Stimulated activated CD8-positive, alpha-beta memory T cell treated with anti-CD3 and anti-CD28 coated beads, Interleukin-12 subunit alpha, Interleukin-12 subunit beta, amount 100 ng/mL, for 1 hour (primary cell): Measurements from ENCODE around the gene C15orf62.

Experiments
- DNase-seq: peaks from one replicate; pipeline ENCODE4 v3.0.0-alpha.2; 2020; ENCODE audit warnings: low read depth

The C15orf62 gene, protein sequence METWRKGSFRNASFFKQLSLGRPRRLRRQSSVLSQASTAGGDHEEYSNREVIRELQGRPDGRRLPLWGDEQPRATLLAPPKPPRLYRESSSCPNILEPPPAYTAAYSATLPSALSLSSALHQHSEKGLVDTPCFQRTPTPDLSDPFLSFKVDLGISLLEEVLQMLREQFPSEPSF

DNA sequence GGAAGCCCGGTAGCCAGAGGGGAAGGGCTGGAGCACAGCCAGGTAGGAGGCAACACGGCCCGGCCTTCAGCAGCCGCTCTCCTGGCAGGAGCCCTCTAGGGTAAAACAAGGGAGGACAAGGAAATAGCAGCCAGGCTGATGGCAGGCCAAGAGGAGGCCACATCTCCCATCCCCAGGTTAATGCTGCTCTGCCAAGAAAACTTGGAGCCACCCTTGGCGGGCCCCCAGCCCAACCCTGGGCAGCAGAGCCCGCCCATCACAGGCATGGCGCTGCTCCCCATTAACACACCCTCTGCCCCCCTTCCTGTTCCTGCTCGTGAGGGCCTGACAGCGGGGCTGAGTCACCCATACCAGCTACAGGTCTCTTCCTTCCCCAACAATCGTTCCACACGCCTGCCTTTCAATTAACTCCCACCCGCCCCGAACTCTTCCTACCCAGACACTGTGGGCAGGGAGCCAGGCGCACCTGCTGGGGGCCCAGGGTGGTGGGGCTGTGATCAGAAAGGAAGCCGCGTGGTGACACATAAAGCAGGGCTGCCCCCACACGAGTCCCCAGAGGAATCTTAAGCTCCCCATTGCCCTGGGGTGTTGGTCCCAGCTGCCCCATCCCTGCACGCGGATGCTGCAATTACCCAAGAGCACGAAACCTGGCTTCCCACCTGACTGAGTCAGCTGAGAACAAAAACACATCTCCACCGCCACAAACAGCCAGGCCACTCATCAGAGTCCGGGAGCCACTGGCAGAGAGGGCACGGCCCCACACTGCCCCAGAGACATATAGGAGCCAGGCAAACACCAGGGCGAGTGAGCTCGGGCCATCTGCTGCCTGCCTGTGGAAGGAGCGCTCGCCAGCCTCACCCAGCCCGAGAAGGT lies at the start of gene C15orf62:
C15orf62 (plus strand) TSS at position 707 of the 873 bp plus-strand sequence. CDS start 516 bp downstream, outside the sequence.
- peak; percentile 44 for DNase-seq

DNA sequence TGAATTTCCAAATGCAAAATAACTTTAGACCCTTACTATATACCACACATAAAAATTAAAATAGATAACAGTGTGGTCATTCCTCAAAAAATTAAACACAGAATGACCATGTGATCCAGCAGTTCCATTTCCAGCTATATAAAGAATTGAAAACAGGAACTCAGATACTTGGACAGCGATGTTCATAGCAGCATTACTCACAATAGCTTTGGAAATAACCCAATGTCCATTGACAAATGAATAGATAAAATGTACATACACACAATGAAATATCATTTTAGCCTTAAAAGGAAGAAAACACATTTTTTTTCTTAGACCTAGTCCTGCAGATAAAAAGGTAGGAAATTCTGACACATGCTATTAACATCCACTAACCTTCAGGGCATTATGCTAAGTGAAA lies 48.1 kb upstream of the C15orf62 start:
- DNase-seq = no peak

DNA sequence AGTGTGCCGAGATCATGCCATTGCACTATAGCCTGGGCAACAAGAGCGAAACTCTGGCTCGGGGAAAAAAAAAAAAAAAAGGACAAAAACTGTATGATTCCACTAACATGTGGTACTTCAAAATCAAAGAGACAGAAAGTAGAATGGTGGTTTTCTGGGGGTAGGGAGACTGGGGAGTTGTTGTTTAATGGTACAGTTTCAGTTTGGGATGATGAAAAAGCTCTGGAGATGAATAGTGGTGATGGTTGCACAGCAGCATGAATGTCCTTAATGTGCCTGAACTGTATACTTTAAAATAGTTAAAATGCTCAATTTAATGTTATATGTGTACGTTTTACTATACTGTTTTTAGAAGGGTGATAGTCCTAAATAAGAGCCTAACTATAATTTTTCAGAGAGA lies 47.4 kb upstream of the C15orf62 start:
- DNase-seq = no peak

DNA sequence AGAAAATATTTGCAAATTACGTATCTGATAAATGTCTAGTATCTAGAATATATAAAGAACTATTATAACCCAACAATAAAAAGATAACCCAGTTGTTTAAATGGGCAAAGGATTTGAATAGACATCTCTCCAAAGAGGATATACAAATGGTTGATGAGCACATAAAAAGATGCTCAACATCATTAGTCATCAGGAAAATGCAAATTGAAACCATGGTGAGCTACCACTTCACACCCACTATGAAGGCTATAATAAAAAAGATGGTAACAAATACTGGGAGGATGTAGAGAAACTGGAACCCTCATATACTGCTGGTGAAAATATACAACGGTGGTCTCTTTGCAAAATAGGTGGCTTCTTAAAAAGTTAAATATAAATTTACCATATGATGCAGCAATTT lies 46.8 kb upstream of the C15orf62 start:
- DNase-seq = no peak

DNA sequence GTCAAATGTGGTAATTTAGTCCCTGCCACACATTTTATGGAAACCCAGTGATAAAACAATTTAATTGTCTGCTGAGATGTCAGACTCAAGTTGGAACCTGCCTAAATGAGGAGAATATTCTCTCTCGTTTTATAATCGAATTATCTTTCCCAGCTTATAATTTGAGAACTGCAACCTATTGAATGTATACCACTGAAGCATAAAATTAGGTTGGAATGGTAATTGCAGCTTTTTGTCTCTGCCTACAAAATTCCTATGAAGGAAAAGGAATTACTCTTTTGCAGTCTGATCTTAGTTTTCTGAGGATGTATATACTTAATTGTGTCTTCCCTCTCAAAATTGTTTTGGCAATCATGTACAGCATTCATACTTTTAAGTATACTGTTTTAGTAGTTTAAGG lies 45.9 kb upstream of the C15orf62 start:
- DNase-seq = no peak

DNA sequence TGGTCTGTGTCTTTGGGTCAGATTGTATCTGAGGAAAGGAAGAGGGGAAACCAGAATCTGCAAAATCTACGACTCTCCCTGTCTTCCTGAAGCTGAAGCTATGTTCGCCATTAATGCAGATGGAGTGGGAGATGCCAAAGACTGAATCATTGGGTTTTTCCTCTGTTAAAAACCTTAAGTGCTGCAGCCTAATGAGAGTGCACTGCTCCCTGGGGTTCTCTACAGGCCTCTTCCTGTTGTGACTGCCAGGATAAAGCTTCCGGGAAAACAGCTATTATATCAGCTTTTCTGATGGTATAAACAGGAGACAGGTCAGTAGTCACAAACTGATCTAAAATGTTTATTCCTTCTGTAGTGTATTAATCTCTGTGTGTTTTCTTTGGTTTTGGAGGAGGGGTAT lies 38.7 kb upstream of the C15orf62 start:
- no peak for DNase-seq

DNA sequence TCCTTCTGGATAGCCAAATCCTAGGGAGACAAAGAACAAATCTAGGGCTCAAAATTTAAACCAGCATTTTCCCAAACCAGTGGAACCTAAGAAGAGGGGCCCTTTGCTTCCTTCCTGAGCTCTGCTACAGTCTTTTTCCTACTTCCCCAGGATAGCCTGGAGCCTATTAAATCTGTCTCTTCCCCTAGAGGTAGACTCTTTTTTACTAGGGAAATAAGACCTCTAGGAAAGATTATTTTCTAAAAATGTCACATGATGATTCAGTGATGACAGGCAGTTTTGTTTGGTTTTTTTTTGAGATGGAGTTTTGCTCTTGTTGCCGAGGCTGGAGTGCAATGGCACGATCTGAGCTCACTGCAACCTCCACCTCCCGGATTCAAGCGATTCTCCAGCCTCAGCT lies 33.2 kb upstream of the C15orf62 start:
- no peak for DNase-seq

DNA sequence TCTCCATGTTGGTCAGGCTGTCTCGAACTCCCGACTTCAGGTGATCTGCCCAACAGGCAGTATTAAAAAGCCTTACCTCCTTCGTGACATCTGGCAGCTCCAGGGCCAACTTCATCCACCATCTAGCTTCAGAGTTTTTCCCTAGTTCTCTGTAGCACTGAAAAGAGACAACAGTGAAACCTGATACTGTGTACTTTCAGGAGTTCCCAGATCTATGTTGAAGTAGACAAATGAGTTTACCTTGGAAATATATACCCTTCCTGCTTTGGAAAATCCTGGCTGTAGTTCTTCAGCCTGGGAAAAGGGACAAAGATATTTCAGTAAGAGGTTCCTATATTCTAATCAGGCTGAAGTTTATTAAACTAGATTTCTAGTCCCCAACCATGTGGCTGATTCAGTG lies 32.7 kb upstream of the C15orf62 start:
- DNase-seq = no peak

DNA sequence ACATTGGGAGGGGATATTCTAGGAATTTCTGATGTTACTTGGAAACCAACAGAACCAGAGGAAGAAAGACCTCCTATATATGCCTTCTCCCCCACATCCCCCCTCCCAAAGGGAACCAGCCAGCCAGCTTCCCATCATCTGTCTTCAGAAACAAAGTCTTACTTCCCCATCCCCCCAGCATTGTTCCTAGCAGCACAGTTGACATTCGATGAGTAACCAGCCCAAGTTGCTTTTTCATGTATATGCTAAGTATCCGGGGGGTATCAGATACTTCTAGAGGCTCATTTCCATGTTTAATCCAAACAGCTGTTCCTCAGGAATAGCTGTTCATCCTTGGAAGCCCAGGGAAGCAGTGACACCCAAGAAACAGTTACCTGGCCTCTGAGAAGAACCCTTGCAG lies 30.7 kb upstream of the C15orf62 start:
- no peak for DNase-seq

DNA sequence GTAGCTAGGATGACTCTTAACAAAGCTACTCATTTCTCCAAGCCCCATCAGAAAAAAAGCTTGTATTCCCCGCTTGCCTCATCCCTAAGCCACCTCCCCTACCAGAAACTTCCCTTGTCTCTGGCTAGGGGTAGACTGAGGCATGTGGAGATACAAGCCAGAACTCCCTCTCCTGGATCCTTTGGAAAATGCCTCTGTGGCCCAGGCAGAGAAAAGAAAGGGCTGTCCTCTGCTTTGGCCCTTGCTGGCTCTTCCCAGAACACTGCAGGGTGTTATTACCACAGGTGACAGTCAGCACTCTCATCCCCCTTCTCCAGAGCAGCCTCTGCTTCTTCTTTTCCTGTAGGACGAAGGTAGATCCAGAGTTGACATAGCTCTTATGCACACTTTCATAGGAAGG lies 29.9 kb upstream of the C15orf62 start:
- DNase-seq = no peak

DNA sequence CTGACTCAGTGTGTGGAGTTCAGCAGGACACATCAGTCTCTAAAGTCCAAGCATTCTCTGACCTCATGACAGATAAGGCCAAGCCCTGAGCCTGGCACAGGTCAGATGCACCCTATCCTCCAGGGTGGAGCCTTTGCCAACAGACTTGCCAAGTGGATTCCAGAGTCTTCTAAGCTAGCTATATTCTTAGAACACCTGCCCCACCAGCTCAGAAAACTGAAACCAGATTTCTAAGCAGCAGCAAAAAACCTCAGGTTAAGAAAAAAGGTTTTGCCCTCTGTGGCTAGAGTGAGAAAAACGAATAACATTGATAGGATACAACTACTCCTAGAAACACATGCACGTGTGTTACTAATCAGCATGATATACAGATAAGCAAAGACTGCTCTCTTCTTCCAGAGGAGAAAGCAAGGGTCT lies 26.3 kb upstream of the C15orf62 start:
- no peak for DNase-seq

DNA sequence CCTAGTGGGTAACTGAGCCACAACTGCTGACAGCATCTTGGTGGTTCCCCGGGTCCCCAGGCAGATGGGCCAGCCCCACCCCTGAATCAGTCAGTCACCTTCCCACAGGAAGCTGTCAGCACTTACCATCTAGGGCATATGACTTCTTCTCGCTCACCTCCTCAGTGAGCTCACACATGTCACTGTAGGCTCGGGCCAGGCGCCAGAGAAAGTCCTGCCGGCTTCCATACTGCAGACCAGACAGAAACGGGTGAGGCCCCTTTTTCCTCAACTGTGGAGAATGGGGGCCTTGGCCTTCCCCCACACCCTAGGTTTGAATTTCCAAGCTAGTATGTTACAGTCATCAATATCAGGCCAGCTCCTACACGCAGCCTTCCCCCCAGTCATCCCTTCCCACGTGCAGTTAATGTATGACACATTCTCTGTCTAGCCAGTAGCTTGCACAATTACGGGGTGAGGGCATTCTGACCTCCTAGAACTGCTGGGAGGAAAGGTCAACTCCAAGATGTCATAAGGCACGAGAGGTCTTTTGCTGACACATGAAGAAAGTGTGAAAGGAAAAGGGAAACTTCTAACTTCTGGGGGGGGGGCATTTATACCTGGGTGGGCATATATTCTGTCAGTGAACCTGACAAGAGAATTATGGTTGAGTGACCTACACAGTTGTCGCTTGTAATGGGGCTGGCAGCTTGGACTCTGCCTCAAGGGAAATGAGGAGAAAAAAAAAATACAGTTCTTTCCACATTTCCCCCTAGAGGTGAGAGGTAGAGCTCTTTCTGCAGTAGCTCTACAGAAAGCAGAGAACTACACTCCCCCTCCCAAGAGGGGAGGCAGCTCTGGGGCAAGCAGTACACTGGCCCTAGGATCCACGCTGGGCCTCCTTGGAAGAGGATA lies 25.6 kb upstream of the C15orf62 start:
- peak; percentile 53 for DNase-seq

DNA sequence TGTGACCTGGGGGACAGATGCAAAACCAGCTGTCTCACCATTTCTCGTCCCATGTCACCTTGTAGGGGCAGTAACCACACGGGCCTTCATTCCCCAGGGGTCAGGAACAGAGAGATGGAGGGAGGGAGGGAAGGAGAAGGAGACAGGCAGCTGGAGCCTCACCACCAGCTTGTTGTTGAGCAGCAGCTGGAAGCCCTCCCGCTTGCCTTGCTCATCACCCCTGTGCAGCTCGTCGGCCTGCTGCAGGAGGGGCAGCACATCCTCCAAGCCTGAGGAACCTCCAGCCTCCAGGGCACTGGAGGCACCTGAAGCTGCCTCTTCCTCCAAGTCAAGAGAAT lies 25.0 kb upstream of the C15orf62 start:
- DNase-seq = no peak

DNA sequence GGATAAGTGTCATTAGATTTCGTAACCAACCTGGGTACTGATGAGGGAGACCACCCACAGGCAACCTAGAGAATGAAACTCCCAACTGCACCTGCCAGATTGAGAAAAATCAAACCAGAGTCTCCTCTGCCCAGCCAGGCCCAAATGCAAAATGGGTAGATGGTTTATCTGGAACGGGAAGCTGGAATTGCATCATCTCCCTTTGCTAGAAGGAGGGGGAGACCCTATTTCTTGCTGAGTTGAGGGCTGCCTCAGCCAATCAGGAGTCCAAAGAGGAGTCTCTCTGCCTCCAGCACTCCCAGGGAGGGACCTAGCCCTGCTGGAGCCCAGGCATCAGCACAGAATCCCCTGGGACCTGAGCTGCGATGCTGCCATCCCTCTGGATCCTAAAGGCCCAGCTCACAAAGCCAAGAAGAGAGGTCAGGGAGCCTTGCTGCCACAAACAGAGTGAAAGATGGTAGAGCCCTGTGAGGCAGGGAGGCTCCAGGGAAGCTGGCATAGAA lies 22.8 kb upstream of the C15orf62 start:
- no peak for DNase-seq

DNA sequence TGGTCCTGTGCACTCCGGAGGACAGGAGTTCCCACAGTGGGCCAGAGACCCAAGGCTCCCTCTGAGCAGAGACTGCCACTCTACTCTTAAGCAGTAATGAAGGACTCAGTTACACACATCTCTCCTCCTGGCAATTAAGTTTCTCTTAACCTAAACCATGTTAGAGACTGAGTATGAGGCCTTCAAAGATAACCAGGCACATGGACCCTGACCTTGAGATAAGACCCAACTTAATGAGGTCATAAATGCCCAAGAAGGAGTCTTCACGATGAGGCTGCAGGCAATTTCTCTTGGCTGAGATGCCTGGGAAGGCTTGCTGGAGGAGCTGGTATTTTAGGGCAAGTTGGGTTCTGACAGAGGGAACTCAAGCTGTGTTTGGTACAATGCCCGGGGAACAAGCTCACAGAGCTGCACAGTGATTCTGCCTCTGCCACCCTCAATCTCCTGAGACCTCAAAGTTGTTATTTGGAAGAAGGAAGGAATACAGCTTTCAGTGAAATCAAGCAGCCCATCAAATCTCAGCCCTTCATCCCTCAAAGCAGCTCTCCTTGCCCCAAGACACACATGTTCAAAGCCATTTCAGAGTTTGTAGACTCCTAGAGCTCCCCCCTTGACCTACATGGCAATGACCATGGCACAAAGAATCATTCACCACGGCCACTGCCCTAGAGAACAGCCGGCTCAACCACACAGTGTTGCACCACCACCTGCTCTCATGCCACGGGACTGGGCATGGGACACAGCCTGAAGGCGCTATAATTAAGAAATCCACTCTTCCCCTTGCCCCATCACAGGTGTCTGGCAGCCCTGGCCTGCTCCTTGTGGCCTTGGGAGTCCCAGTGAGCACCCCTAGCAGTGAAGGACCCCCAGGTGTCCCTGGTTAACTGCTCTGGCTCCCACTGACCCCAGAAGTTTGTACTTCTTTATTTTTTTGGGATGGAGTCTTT lies 21.8 kb upstream of the C15orf62 start:
- DNase-seq = no peak

DNA sequence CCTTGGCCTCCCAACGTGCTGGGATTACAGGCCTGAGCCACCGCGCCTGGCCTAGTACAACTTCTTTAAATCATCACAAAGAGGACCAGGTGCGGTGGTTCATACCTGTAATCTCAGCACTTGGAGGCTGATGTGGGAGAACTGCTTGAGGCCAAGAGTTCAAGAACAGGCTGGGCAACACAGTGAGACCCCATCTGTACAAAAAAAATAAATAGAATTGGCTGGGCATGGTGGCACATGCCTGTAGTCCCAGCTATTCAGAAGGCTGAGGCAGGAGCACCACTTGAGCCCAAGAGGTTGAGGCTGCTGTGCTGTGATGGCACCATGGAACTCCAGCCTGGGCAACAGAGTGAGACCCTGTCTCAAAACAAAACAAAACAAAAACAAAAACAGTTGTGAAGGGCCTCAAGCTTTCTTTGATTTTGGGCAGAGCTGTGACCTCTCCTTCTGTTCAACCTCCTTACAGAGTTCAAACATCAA lies 20.6 kb upstream of the C15orf62 start:
- DNase-seq = no peak

DNA sequence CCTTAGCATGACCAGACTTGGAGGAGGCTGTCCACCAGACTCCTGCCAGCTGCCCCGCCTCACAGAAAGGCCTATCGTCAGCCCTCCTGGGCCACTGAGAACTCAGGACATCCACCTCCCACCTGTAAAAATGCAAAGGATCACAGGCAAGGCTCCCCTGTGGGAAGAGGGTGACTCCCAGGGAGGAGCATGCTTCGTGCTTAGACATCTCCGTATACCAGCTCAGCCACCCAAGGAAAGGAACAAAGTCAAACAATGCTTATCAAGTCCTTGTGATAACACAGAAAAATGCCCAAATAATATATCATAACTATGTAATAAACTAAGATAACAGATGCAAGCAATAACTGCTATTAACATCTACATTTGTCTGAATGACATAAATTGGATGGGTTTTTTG lies 18.9 kb upstream of the C15orf62 start:
- DNase-seq = no peak

DNA sequence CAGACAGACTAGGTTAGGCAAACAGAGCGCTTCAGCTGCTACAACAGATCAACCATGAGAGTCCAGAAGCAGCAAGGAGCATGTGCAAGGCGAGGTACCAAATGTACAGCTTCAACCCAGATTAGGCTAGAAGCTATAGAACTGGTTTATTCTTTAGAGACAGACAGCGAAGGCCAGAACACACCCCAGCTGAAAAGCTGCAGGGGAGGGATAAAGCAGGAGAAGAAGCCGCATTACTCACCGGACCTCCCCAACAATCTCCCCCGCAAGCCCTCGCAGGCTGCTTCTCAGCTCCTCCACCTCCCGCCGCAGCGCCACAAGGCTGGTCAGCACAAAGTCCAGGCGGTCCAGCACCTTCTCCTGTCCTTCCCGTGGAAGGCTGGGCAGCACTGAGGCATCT lies 18.0 kb upstream of the C15orf62 start:
- no peak for DNase-seq

DNA sequence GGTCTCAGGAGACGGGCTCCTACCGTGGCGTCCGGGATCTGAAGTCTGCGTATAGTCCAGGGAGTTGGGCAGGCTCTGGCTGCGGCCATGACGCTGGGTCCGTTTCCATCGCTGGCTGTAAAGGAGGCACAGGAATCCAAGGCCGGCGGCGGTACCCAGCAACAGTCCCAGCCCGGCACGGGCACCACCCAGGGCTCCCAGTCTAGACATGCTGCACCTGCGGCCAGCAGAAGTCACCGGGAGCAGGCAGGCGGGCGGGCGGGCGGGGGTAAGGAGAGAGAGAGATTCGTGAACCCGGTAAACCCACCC lies 15.3 kb upstream of the C15orf62 start:
- no peak for DNase-seq

DNA sequence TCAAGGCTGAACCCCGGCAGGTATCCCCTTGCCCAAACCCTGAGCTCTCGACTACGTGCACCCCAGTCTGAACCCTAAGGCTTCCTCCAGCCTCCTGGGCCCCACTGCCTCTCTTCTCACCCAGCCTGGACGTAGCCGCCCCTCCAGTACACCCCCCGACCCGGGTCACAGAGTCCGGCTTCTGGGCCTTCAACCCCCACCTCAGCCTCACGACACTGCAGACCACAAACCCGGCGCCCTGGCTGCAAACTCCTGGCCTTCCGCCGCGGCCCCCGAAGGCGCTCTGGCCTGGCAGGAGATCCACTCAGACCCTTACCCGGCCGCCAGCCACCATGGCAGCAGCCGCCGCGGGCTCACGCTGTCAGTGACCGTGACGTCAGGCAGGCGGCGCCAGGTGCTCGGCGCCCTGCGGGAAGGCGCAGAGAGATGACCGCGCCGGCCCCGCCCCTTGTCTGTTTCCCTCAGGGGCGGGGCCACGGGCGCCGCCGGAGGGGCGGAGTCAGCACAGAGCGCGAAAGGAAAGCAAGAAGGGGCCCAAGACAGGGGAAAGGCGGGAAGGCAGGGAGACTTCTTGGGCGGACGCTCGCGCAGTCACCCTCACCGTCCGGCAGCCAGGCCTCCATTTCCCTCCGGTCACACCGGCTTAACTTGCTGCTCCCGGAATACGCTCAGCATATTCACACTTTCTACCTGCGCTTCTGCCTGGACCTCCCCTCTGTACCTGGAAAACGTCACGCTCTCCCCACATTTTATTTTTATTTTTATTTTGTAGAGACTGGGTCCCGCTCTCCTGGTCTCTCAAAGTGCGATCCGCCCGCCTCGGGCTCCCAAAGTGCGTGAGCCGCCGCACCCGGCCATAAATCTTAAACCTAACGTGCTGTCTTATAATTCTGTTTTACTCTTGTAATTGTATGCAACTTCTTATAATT lies 14.6 kb upstream of the C15orf62 start, which contains the start of gene RMDN3:
RMDN3 (minus strand) TSS at position 372 of the 929 bp plus-strand sequence. CDS start 471 bp downstream, outside the sequence.
- DNase-seq = peak; percentile 83
